GM23248 (cell line): ENCODE data around the gene MCTP2. TPM values are rescaled to one million over a fixed set of nuclear protein-coding genes. Genes with fewer than 3 reads are reported as not detected.

ENCODE experiments used
- DNase-seq: peaks from one replicate; pipeline ENCODE4 v3.0.0-alpha.2; 2015
- H2AFZ ChIP-seq: fragments of 200-600 bp; sonication (generic); 2 replicates; pipeline ENCODE4 v1.6.1; 2016; ENCODE audit warnings: antibody characterized with exemption
- H3F3A ChIP-seq: fragments of 200-600 bp; sonication (generic); 2 replicates; pipeline ENCODE4 v1.6.1; 2016; ENCODE audit warnings: mild to moderate bottlenecking, antibody characterized with exemption, mixed run types; ENCODE audit not compliant: insufficient read depth
- H3K27ac ChIP-seq: fragments of 200-600 bp; sonication (generic); 2 replicates; pipeline ENCODE4 v1.5.1; 2016; ENCODE audit warnings: mild to moderate bottlenecking
- H3K27me3 ChIP-seq: fragments of 200-600 bp; sonication (generic); replicated peaks from 2 replicates; pipeline ENCODE4 v1.6.1; 2016; ENCODE audit warnings: mild to moderate bottlenecking; ENCODE audit not compliant: insufficient read depth
- H3K36me3 ChIP-seq: fragments of 200-600 bp; sonication (generic); 2 replicates; pipeline ENCODE4 v1.6.1; 2016; ENCODE audit warnings: low read depth, mild to moderate bottlenecking
- H3K4me1 ChIP-seq: fragments of 200-600 bp; sonication (generic); 2 replicates; pipeline ENCODE4 v1.6.1; 2016; ENCODE audit warnings: mild to moderate bottlenecking; ENCODE audit not compliant: insufficient read depth
- H3K4me2 ChIP-seq: fragments of 200-600 bp; sonication (generic); one replicate; pipeline ENCODE4 v1.6.1; 2016; ENCODE audit warnings: mild to moderate bottlenecking; ENCODE audit not compliant: unreplicated experiment
- H3K4me3 ChIP-seq: fragments of 200-600 bp; sonication (generic); 2 replicates; pipeline ENCODE4 v1.5.1; 2016; ENCODE audit warnings: mild to moderate bottlenecking
- H3K79me2 ChIP-seq: fragments of 200-600 bp; sonication (generic); 2 replicates; pipeline ENCODE4 v1.6.1; 2016; ENCODE audit warnings: mild to moderate bottlenecking; ENCODE audit not compliant: insufficient read depth
- H3K9ac ChIP-seq: fragments of 200-600 bp; sonication (generic); 2 replicates; pipeline ENCODE4 v1.6.1; 2016; ENCODE audit warnings: mild to moderate bottlenecking
- H3K9me2 ChIP-seq: fragments of 200-600 bp; sonication (generic); 2 replicates; pipeline ENCODE4 v1.6.1; 2016; ENCODE audit warnings: mixed run types, mild to moderate bottlenecking, moderate library complexity; ENCODE audit not compliant: insufficient read depth
- H3K9me3 ChIP-seq: fragments of 200-600 bp; sonication (generic); one replicate; pipeline ENCODE4 v1.6.1; 2017; ENCODE audit warnings: low read depth
- H4K20me1 ChIP-seq: fragments of 200-600 bp; sonication (generic); 2 replicates; pipeline ENCODE4 v1.6.0; 2016; ENCODE audit not compliant: insufficient read depth
- EZH2 ChIP-seq: fragments of 200-600 bp; sonication (generic); IDR thresholded peaks from 2 replicates; pipeline ENCODE4 v1.6.1; 2018; ENCODE audit warnings: antibody characterized with exemption, mild to moderate bottlenecking; ENCODE audit not compliant: insufficient read depth, poor library complexity, severe bottlenecking
- EZH2phosphoT487 ChIP-seq: fragments of 200-600 bp; sonication (generic); IDR thresholded peaks from 2 replicates; pipeline ENCODE4 v1.6.1; 2018; ENCODE audit warnings: antibody characterized with exemption, moderate library complexity, mild to moderate bottlenecking, low read depth; ENCODE audit not compliant: insufficient read depth
- WGBS, 2 experiments: methylation state at CpG; one replicate each; pipeline ENCODE4 v1.1.6; 2015 to 2017; ENCODE audit warnings: low lambda C conversion rate in 2 of 2, low coverage in 1 of 2; ENCODE audit errors: missing lambda C conversion rate in 2 of 2; 5-methylcytosine and 5-hydroxymethylcytosine counted together
- in situ Hi-C: fragments of 300-500 bp; cut with MboI; formaldehyde crosslinking; loops from 2 replicates; pipeline ENCODE4 v1.15.0; 2020
- polyA plus RNA-seq: library from polyadenylated mRNA; unstranded; fragments of >200 nt; fragmentation: Nextera tagmentation; extraction: Ambion mirVana; gene quantifications from 2 replicates; pipeline ENCODE4 v1.2.1, GENCODE V29; 2016
- total RNA-seq: library from RNA; depleted of rRNA; stranded (reverse); fragments of >200 nt; shearing (Covaris generic); gene quantifications from 2 replicates; pipeline ENCODE4 v1.2.3, GENCODE V29; 2014

The MCTP2 gene
- total and polyA plus RNA-seq, 2 experiments from 2014 or later: 0.70 to 0.97 TPM

- Histone ChIP-seq H3K4me2 (no peak overlapping the region), H3K27me3 (no peaks in the 10 kb centered on the region), H3F3A (no peaks in the 10 kb centered on the region), H2AFZ (no peak overlapping the region), H4K20me1 (no peaks in the 10 kb centered on the region), H3K9ac (no peak overlapping the region), H3K27ac (no peak overlapping the region), H3K36me3 (no peaks in the 10 kb centered on the region), H3K9me2 (no peaks in the 10 kb centered on the region), H3K4me1 (no peaks in the 10 kb centered on the region), H3K79me2 (no peaks in the 10 kb centered on the region), H3K4me3 (no peak overlapping the region), H3K9me3 (no peaks in the 10 kb centered on the region)
- in situ Hi-C loops: no loop called here
- no peak for DNase-seq
- TF ChIP-seq EZH2: no peak
- TF ChIP-seq EZH2phosphoT487: no peak
- 59% methylated on average over 7 of the region's 7 CpGs for WGBS, 2 experiments
These were observed 246.7 kb downstream of the MCTP2 start for GRCh38 chr15:94477913-94478553.

- H2AFZ ChIP-seq: no peak overlapping the region
- DNase-seq: no peak
- H3K27me3 ChIP-seq: no peaks in the 10 kb centered on the region
- no peaks in the 10 kb centered on the region for H3K36me3 ChIP-seq
- H3K4me3 ChIP-seq: no peak overlapping the region
- no peak overlapping the region for H3K4me2 ChIP-seq
- H3K9me3 ChIP-seq: no peaks in the 10 kb centered on the region
- H3K79me2 ChIP-seq: no peaks in the 10 kb centered on the region
- H3K9ac ChIP-seq: no peak overlapping the region
- no peaks in the 10 kb centered on the region for H3K4me1 ChIP-seq
- H3F3A ChIP-seq: no peaks in the 10 kb centered on the region
- H3K9me2 ChIP-seq: no peaks in the 10 kb centered on the region
- WGBS, 2 experiments: 73 to 74% methylated on average over 8 of the region's 8 CpGs
- TF ChIP-seq EZH2phosphoT487: no peak
- TF ChIP-seq EZH2: no peak
- no peak overlapping the region for H3K27ac ChIP-seq
- in situ Hi-C loops: no loop called here
- no peaks in the 10 kb centered on the region for H4K20me1 ChIP-seq
These were observed 247.4 kb downstream of the MCTP2 start for GRCh38 chr15:94478763-94479162.

- H3F3A ChIP-seq: no peaks in the 10 kb centered on the region
- H3K4me3 ChIP-seq: no peak overlapping the region
- in situ Hi-C loops: no loop called here
- no peaks in the 10 kb centered on the region for H3K36me3 ChIP-seq
- no peak overlapping the region for H2AFZ ChIP-seq
- no peaks in the 10 kb centered on the region for H3K9me2 ChIP-seq
- no peaks in the 10 kb centered on the region for H3K9me3 ChIP-seq
- no peaks in the 10 kb centered on the region for H4K20me1 ChIP-seq
- H3K27me3 ChIP-seq: no peaks in the 10 kb centered on the region
- TF ChIP-seq EZH2phosphoT487 (no peak), EZH2 (no peak)
- WGBS, 2 experiments: 21% methylated on average over 4 of the region's 4 CpGs
- no peaks in the 10 kb centered on the region for H3K79me2 ChIP-seq
- no peak overlapping the region for H3K27ac ChIP-seq
- H3K4me2 ChIP-seq: no peak overlapping the region
- H3K9ac ChIP-seq: no peak overlapping the region
- DNase-seq: no peak
- H3K4me1 ChIP-seq: no peaks in the 10 kb centered on the region
These were observed 249.0 kb downstream of the MCTP2 start for GRCh38 chr15:94480289-94480834.

- 38 to 69% methylated on average over 2 to 3 of the region's 3 CpGs for WGBS, 2 experiments
- Histone ChIP-seq H2AFZ (no peak overlapping the region), H3K36me3 (no peaks in the 10 kb centered on the region), H3K4me3 (no peak overlapping the region), H3K9me2 (no peaks in the 10 kb centered on the region), H3K4me2 (no peak overlapping the region), H3K9ac (no peak overlapping the region), H3F3A (no peaks in the 10 kb centered on the region), H3K27me3 (no peaks in the 10 kb centered on the region), H3K27ac (no peak overlapping the region), H4K20me1 (no peaks in the 10 kb centered on the region), H3K79me2 (no peaks in the 10 kb centered on the region), H3K4me1 (no peaks in the 10 kb centered on the region), H3K9me3 (no peaks in the 10 kb centered on the region)
- in situ Hi-C loops: no loop called here
- TF ChIP-seq EZH2phosphoT487: no peak
- TF ChIP-seq EZH2: no peak
- no peak for DNase-seq
These were observed 253.9 kb downstream of the MCTP2 start for GRCh38 chr15:94485148-94485719.
